Sciatic nerve (tissue), 2 donors: Measurements from ENCODE around the gene ERP44. TPM values are rescaled to one million over a fixed set of nuclear protein-coding genes. Genes with fewer than 3 reads are reported as not detected.
"Not testable (repeated sequence)": the region's sequence is repeated elsewhere in the genome, so short reads cannot be mapped to it uniquely, and the experiment has no call there.

ENCODE experiments used
- ATAC-seq: fragments of 200-7000 bp; cut with Tn5 transposase; one replicate; pipeline ENCODE4 v1.9.1; 2020; ENCODE audit warnings: mild to moderate bottlenecking, moderate library complexity
- DNase-seq: peaks from one replicate; pipeline ENCODE4 v3.0.0-alpha.2; 2020; ENCODE audit warnings: low spot score
- intact Hi-C: fragments of 100-400 bp; cut with DNase I; formaldehyde crosslinking; loops from one replicate; pipeline ENCODE4 v1.14.2; 2022
- total RNA-seq: library from RNA; stranded (reverse); fragmentation: NEBNext Ultra II Directional; extraction: Animal tissue kit (Norgen Biotek cat#: 25700); gene quantifications from one replicate; pipeline ENCODE4 v1.2.1, GENCODE V29; 2021
- donor health status: DM: no; HTN: no; CAD: no.
- donor health status: DM: no; HTN: no; CAD: no.

Gene ERP44
- total RNA-seq, 1 donor from 2014 or later = 15.9 TPM

GRCh38 chr9:100074093-100074492 lies 24.7 kb downstream of the ERP44 start:
- intact Hi-C loops = no loop called here
- ATAC-seq = no peak

GRCh38 chr9:100072805-100073204 lies 26.0 kb downstream of the ERP44 start:
- intact Hi-C loops = no loop called here
- ATAC-seq (no peak), DNase-seq (no peak)

More at GRCh38 chr9:100074093-100074492, 24.7 kb downstream of the ERP44 start:
- DNase-seq = no peak

GRCh38 chr9:100071271-100071670 lies 27.5 kb downstream of the ERP44 start:
- ATAC-seq = no peak
- DNase-seq = no peak
- intact Hi-C loops = no loop called here

GRCh38 chr9:100070104-100071041 lies 28.4 kb downstream of the ERP44 start:
- DNase-seq (no peak), ATAC-seq (no peak)
- intact Hi-C loops = no loop called here

GRCh38 chr9:100069068-100069467 lies 29.7 kb downstream of the ERP44 start:
- DNase-seq, intact Hi-C loops, ATAC-seq: not testable (repeated sequence)

- ATAC-seq, intact Hi-C loops, DNase-seq: not testable (repeated sequence)
Measured at GRCh38 chr9:100067990-100068389, 30.8 kb downstream of the ERP44 start.

GRCh38 chr9:100066539-100066938 lies 32.3 kb downstream of the ERP44 start:
- DNase-seq (no peak), ATAC-seq (peak; percentile 79)
- intact Hi-C loops = no loop called here

GRCh38 chr9:100064872-100065581 lies 33.8 kb downstream of the ERP44 start:
- no peak for DNase-seq
- ATAC-seq = no peak
- intact Hi-C loops = no loop called here

- no peak for DNase-seq
- intact Hi-C loops = no loop called here
- no peak for ATAC-seq
Measured at GRCh38 chr9:100063185-100063584, 35.6 kb downstream of the ERP44 start.

GRCh38 chr9:100062683-100063082 lies 36.1 kb downstream of the ERP44 start:
- DNase-seq, ATAC-seq, intact Hi-C loops: not testable (repeated sequence)

- intact Hi-C loops = no loop called here
- DNase-seq (no peak), ATAC-seq (no peak)
Measured at GRCh38 chr9:100058699-100059579, 39.9 kb downstream of the ERP44 start.

GRCh38 chr9:100057624-100058023 lies 41.2 kb downstream of the ERP44 start:
- intact Hi-C loops = no loop called here
- DNase-seq (no peak), ATAC-seq (no peak)

GRCh38 chr9:100056561-100056960 lies 42.2 kb downstream of the ERP44 start:
- ATAC-seq (no peak), DNase-seq (no peak)
- intact Hi-C loops = no loop called here

- no peak for ATAC-seq
- DNase-seq = no peak
- intact Hi-C loops = no loop called here
Measured at GRCh38 chr9:100052375-100052774, 46.4 kb downstream of the ERP44 start.

GRCh38 chr9:100049551-100049950 lies 49.2 kb downstream of the ERP44 start:
- no peak for ATAC-seq
- intact Hi-C loops = no loop called here

GRCh38 chr9:100038472-100038871 lies 60.3 kb downstream of the ERP44 start:
- no peak for DNase-seq
- ATAC-seq = no peak
- intact Hi-C loops = no loop called here

More at GRCh38 chr9:100049551-100049950, 49.2 kb downstream of the ERP44 start:
- no peak for DNase-seq

GRCh38 chr9:100033877-100034551 lies 64.8 kb downstream of the ERP44 start:
- intact Hi-C loops = no loop called here
- ATAC-seq (no peak), DNase-seq (no peak)

GRCh38 chr9:100030548-100030947 lies 68.3 kb downstream of the ERP44 start:
- intact Hi-C loops = no loop called here
- DNase-seq = no peak
- no peak for ATAC-seq
